SU-DHL-6 (cell line): ENCODE results near the gene FHAD1.

Source experiments
- EZH2phosphoT487 ChIP-seq: fragments of 200-600 bp; sonication (generic), shearing (Covaris generic); conservative IDR thresholded peaks from 2 replicates; pipeline ENCODE4 v1.6.1; 2018; ENCODE audit warnings: mild to moderate bottlenecking, antibody characterized with exemption, low read length, moderate library complexity, mixed read lengths
- TF ChIP-seq, protein P1 (sequence below): fragments of 200-600 bp; sonication (generic); IDR thresholded peaks from one replicate; pipeline ENCODE4 v1.5.1; 2017; ENCODE audit warnings: antibody characterized with exemption, mild to moderate bottlenecking, low read length, moderate library complexity; ENCODE audit not compliant: insufficient read depth, poor library complexity, severe bottlenecking

DNA sequence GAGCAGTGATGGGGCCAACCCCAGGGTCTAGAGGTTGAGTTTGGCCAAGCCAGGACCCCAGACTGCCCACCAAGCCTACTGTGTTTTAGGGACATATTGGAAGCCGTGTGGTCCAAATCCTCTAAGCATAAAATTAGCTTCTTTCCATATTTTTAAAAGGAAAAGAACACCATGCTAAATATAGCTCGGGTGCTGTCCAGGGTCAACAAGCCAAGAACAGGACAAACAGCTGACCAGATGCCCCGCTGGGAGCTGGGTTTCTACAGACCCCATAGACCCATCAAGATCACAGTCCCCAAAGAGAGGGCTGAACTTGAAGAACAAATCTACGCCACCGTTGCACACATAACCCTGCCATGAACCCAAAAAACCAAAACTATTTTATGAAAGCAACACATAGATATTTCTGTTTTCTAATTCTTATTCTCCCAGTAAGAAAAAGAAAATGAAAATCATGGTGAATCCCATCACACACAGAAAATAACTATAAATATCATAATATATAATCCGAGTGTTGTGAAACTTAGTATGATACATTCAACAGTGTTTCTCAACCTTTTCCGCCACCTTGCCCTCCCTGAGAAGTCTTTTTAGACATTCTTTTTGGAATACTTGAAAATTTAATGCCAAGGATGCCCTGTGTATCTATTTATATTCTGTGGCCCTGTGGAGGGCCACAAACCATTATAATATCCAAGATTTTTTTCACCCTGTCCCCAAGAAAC is 36.2 kb upstream of the FHAD1 start:
- TF ChIP-seq, protein P1, sequence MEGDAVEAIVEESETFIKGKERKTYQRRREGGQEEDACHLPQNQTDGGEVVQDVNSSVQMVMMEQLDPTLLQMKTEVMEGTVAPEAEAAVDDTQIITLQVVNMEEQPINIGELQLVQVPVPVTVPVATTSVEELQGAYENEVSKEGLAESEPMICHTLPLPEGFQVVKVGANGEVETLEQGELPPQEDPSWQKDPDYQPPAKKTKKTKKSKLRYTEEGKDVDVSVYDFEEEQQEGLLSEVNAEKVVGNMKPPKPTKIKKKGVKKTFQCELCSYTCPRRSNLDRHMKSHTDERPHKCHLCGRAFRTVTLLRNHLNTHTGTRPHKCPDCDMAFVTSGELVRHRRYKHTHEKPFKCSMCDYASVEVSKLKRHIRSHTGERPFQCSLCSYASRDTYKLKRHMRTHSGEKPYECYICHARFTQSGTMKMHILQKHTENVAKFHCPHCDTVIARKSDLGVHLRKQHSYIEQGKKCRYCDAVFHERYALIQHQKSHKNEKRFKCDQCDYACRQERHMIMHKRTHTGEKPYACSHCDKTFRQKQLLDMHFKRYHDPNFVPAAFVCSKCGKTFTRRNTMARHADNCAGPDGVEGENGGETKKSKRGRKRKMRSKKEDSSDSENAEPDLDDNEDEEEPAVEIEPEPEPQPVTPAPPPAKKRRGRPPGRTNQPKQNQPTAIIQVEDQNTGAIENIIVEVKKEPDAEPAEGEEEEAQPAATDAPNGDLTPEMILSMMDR = no peak
- TF ChIP-seq EZH2phosphoT487 = no peak
